Subcutaneous abdominal adipose tissue (tissue), 5 donors: ENCODE results near the gene GLTP.

Experiments used
- H3K27ac ChIP-seq: one replicate; pipeline ENCODE4 v1.7.0; 2013; ENCODE audit warnings: low read depth, mild to moderate bottlenecking, inconsistent platforms, low read length, moderate library complexity
- H3K27me3 ChIP-seq, 5 donors: one replicate each; pipeline ENCODE4 v1.7.0; 2013; ENCODE audit warnings: low read length in 5 of 5, inconsistent platforms in 1 of 5; ENCODE audit not compliant: control insufficient read depth in 5 of 5, insufficient read depth in 4 of 5
- H3K36me3 ChIP-seq, 5 donors: one replicate each; pipeline ENCODE4 v1.7.0; 2013; ENCODE audit warnings: low read length in 5 of 5; ENCODE audit not compliant: control insufficient read depth in 5 of 5, insufficient read depth in 5 of 5
- H3K4me1 ChIP-seq, 5 donors: one replicate each; pipeline ENCODE4 v1.7.0; 2013; ENCODE audit warnings: low read length in 5 of 5, mild to moderate bottlenecking in 3 of 5, moderate library complexity in 1 of 5; ENCODE audit not compliant: control insufficient read depth in 5 of 5, insufficient read depth in 5 of 5
- H3K4me3 ChIP-seq, 5 donors: one replicate each; pipeline ENCODE4 v1.7.0; 2013; ENCODE audit warnings: low read length in 5 of 5, low read depth in 1 of 5
- H3K9ac ChIP-seq, 5 donors: one replicate each; pipeline ENCODE4 v1.7.0; 2013; ENCODE audit warnings: low read length in 5 of 5, mild to moderate bottlenecking in 4 of 5, moderate library complexity in 3 of 5
- H3K9me3 ChIP-seq, 5 donors: one replicate each; pipeline ENCODE4 v1.7.0; 2013; ENCODE audit warnings: low read length in 5 of 5; ENCODE audit not compliant: control insufficient read depth in 5 of 5
- donor health status: healthy.
- donor health status: healthy.
- donor health status: healthy.
- donor health status: healthy.
- donor health status: healthy.

The GLTP gene

GRCh38 chr12:109833307-109834189 is 46.8 kb downstream of the GLTP start, which contains the start of gene TRPV4:
TSS of gene TRPV4 (minus strand) at chr12:109833398. CDS start at chr12:109814796, 18,602 bp downstream.
- no peaks in the 10 kb centered on the region for H3K36me3 ChIP-seq
- H3K4me1 ChIP-seq: peaks cover 0 to 27% (median 8%) of the 10 kb centered on the region in 5 donors
- H3K27me3 ChIP-seq: peaks cover 11 to 22% (median 13%) of the 10 kb centered on the region in 5 donors
- no peak within 1 kb of the TSS for H3K27ac ChIP-seq
- no peaks in the 10 kb centered on the region for H3K9me3 ChIP-seq
- peak within 1 kb of the TSS in 4 of 5 donors; percentile 21 to 63 (median 48) for H3K4me3 ChIP-seq
- peak within 1 kb of the TSS in 3 of 5 donors; percentile 43 to 70 (median 65) for H3K9ac ChIP-seq

GRCh38 chr12:109832541-109833306 is 47.6 kb downstream of the GLTP start:
- Histone ChIP-seq H3K27me3 (peaks cover 11 to 25% (median 13%) of the 10 kb centered on the region in 5 donors), H3K9me3 (no peaks in the 10 kb centered on the region), H3K9ac (peak overlapping the region in 3 of 5 donors; percentile 43 to 70 (median 65)), H3K36me3 (no peaks in the 10 kb centered on the region), H3K27ac (no peak overlapping the region), H3K4me1 (peaks cover 0 to 30% (median 8%) of the 10 kb centered on the region in 5 donors), H3K4me3 (peak overlapping the region in 4 of 5 donors; percentile 21 to 63 (median 48))

- no peaks in the 10 kb centered on the region for H3K36me3 ChIP-seq
- no peak overlapping the region for H3K27ac ChIP-seq
- H3K9me3 ChIP-seq: no peaks in the 10 kb centered on the region
- no peak overlapping the region for H3K9ac ChIP-seq
- peaks cover 0 to 30% (median 8%) of the 10 kb centered on the region in 5 donors for H3K4me1 ChIP-seq
- H3K4me3 ChIP-seq: no peak overlapping the region
- H3K27me3 ChIP-seq: peaks cover 11 to 25% (median 18%) of the 10 kb centered on the region in 5 donors
Observed at GRCh38 chr12:109831929-109832328, 48.4 kb downstream of the GLTP start.

GRCh38 chr12:109831365-109831764 is 49.0 kb downstream of the GLTP start:
- no peaks in the 10 kb centered on the region for H3K9me3 ChIP-seq
- H3K4me3 ChIP-seq: no peak overlapping the region
- no peak overlapping the region for H3K27ac ChIP-seq
- peaks cover 11 to 25% (median 18%) of the 10 kb centered on the region in 5 donors for H3K27me3 ChIP-seq
- H3K9ac ChIP-seq: no peak overlapping the region
- no peaks in the 10 kb centered on the region for H3K36me3 ChIP-seq
- peaks cover 0 to 30% (median 8%) of the 10 kb centered on the region in 5 donors for H3K4me1 ChIP-seq

GRCh38 chr12:109830718-109831117 is 49.6 kb downstream of the GLTP start:
- Histone ChIP-seq H3K4me1 (peaks cover 0 to 30% (median 8%) of the 10 kb centered on the region in 5 donors), H3K36me3 (no peaks in the 10 kb centered on the region), H3K27me3 (peaks cover 11 to 25% (median 18%) of the 10 kb centered on the region in 5 donors), H3K27ac (no peak overlapping the region), H3K9me3 (no peaks in the 10 kb centered on the region), H3K4me3 (no peak overlapping the region), H3K9ac (no peak overlapping the region)

GRCh38 chr12:109830267-109830666 is 50.1 kb downstream of the GLTP start:
- no peak overlapping the region for H3K9ac ChIP-seq
- H3K27ac ChIP-seq: no peak overlapping the region
- H3K9me3 ChIP-seq: no peaks in the 10 kb centered on the region
- no peaks in the 10 kb centered on the region for H3K36me3 ChIP-seq
- H3K4me3 ChIP-seq: no peak overlapping the region
- peaks cover 11 to 25% (median 18%) of the 10 kb centered on the region in 5 donors for H3K27me3 ChIP-seq
- H3K4me1 ChIP-seq: peaks cover 0 to 30% (median 8%) of the 10 kb centered on the region in 5 donors

GRCh38 chr12:109829667-109830066 is 50.7 kb downstream of the GLTP start:
- Histone ChIP-seq H3K27ac (no peak overlapping the region), H3K4me3 (no peak overlapping the region)

GRCh38 chr12:109828754-109829511 is 51.4 kb downstream of the GLTP start:
- peak overlapping the region; percentile 39 for H3K27ac ChIP-seq

More at GRCh38 chr12:109829667-109830066, 50.7 kb downstream of the GLTP start:
- Histone ChIP-seq H3K9ac (no peak overlapping the region), H3K4me1 (peaks cover 0 to 30% (median 8%) of the 10 kb centered on the region in 5 donors), H3K36me3 (no peaks in the 10 kb centered on the region), H3K27me3 (peaks cover 11 to 25% (median 18%) of the 10 kb centered on the region in 5 donors), H3K9me3 (no peaks in the 10 kb centered on the region)

More at GRCh38 chr12:109828754-109829511, 51.4 kb downstream of the GLTP start:
- Histone ChIP-seq H3K9ac (no peak overlapping the region), H3K4me3 (no peak overlapping the region), H3K36me3 (no peaks in the 10 kb centered on the region), H3K9me3 (no peaks in the 10 kb centered on the region), H3K4me1 (peaks cover 0 to 30% (median 8%) of the 10 kb centered on the region in 5 donors), H3K27me3 (peaks cover 11 to 25% (median 18%) of the 10 kb centered on the region in 5 donors)
